RWPE2 (cell line): Measurements from ENCODE around the gene UROC1.

ENCODE experiments used
- ATAC-seq: fragments of 200-7000 bp; cut with Tn5 transposase; 3 replicates; pipeline ENCODE4 v1.9.1; 2021; ENCODE audit warnings: low read depth
- DNase-seq: peaks from one replicate; pipeline ENCODE4 v3.0.0-alpha.2; 2020; ENCODE audit warnings: low spot score
- H3K27ac ChIP-seq: fragments of 450-650 bp; 2 replicates; pipeline ENCODE4 v1.5.1; 2017; ENCODE audit warnings: mild to moderate bottlenecking; ENCODE audit not compliant: poor library complexity, severe bottlenecking
- H3K27me3 ChIP-seq: fragments of 250-450 bp; sonication (Bioruptor Pico); 2 replicates; pipeline ENCODE4 v1.5.1; 2021; ENCODE audit warnings: mild to moderate bottlenecking, moderate library complexity; ENCODE audit not compliant: insufficient read depth, poor library complexity, severe bottlenecking
- H3K36me3 ChIP-seq: fragments of 250-450 bp; sonication (Bioruptor Pico); 2 replicates; pipeline ENCODE4 v1.5.1; 2020; ENCODE audit warnings: low read depth, mild to moderate bottlenecking, moderate library complexity
- H3K4me1 ChIP-seq: fragments of 250-450 bp; sonication (Bioruptor Pico); 2 replicates; pipeline ENCODE4 v1.5.1; 2021; ENCODE audit warnings: mild to moderate bottlenecking, moderate library complexity; ENCODE audit not compliant: insufficient read depth, poor library complexity, severe bottlenecking
- H3K4me3 ChIP-seq: fragments of 250-450 bp; sonication (Bioruptor Pico); 2 replicates; pipeline ENCODE4 v1.5.1; 2021; ENCODE audit warnings: mild to moderate bottlenecking, moderate library complexity; ENCODE audit not compliant: severe bottlenecking
- H3K9me3 ChIP-seq: fragments of 250-450 bp; sonication (Bioruptor Pico); 2 replicates; pipeline ENCODE4 v1.5.1; 2021; ENCODE audit warnings: mild to moderate bottlenecking, moderate library complexity; ENCODE audit not compliant: severe bottlenecking
- TF ChIP-seq, protein P1 (sequence below): fragments of 450-650 bp; IDR thresholded peaks from one replicate; pipeline ENCODE4 v1.5.1; 2017; ENCODE audit warnings: mild to moderate bottlenecking, moderate library complexity; ENCODE audit not compliant: poor library complexity, severe bottlenecking

Gene UROC1

DNA sequence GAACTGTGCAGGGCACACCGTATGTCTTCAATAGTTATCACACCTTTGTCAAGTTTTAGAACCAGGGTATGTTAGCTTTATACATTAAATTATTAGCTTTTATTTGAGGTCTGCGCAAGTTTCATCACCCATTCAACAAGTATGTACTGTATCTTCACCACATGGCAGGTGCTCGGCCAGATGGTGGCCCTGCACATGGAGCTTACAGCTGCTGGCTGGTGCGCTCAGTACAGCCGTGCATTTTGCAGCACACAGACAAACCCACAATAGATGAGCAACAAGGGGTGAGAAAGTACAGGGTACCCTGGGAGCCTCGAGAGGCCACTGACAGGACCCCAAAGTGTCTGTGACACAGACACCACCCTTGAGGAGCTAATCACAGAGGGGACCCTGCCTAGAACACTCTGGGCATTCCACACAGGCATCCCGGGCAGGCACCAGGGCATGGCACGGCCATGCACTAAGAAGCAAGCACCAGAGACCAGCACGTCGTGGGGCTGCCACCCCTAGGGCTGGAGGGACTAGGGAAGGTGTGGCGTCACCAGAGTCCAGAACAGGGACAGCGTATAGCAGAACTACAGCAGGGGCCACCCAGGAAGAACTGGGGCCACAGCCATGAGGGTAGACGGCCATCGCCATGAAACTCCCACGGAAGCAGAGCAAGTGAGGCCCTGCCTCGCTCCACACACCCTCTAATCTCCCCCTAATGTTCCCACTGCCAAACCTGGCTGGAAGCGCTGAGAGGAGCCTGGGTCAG is 69.3 kb downstream of the UROC1 start:
- Histone ChIP-seq H3K27ac (no peak overlapping the region), H3K27me3 (no peaks in the 10 kb centered on the region), H3K9me3 (no peaks in the 10 kb centered on the region), H3K4me1 (no peaks in the 10 kb centered on the region), H3K4me3 (no peak overlapping the region), H3K36me3 (peaks cover 49% of the 10 kb centered on the region)
- ATAC-seq: no peak
- DNase-seq: no peak
- TF ChIP-seq, protein P1, sequence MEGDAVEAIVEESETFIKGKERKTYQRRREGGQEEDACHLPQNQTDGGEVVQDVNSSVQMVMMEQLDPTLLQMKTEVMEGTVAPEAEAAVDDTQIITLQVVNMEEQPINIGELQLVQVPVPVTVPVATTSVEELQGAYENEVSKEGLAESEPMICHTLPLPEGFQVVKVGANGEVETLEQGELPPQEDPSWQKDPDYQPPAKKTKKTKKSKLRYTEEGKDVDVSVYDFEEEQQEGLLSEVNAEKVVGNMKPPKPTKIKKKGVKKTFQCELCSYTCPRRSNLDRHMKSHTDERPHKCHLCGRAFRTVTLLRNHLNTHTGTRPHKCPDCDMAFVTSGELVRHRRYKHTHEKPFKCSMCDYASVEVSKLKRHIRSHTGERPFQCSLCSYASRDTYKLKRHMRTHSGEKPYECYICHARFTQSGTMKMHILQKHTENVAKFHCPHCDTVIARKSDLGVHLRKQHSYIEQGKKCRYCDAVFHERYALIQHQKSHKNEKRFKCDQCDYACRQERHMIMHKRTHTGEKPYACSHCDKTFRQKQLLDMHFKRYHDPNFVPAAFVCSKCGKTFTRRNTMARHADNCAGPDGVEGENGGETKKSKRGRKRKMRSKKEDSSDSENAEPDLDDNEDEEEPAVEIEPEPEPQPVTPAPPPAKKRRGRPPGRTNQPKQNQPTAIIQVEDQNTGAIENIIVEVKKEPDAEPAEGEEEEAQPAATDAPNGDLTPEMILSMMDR: no peak

DNA sequence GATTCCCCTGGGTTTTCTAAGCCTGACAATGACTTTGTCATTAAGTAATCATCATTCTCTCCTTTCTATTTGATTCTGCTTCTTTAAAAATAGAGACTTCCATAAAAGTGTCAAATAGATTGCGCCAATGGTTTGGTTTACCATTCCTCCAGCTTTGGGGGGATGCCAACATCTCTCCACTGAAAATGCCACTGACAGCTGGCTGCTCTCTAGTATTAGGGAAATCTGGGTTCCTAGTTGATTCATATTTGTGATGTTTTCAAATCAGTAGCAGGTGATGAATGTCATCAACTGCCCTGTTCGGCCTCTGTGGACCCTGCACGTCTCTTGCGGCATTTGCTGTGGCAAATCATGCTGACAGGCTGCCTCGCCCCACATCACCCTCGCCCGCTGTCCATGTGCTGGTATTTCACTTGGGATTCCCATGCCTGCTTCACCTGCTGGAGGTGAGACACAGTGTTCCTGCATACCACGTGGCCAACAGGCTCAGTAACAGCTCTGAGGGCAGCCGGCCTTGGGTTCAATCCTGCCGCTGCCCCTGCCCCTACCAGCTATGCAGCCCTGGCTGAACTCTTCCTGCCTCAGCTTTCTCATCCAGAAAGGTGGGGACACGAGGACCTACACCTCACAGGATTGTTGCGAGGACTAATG is 70.0 kb downstream of the UROC1 start:
- Histone ChIP-seq H3K4me3 (no peak overlapping the region), H3K9me3 (no peaks in the 10 kb centered on the region), H3K27me3 (no peaks in the 10 kb centered on the region), H3K27ac (no peak overlapping the region), H3K4me1 (no peaks in the 10 kb centered on the region), H3K36me3 (peaks cover 46% of the 10 kb centered on the region)
- TF ChIP-seq, protein P1: no peak
- DNase-seq (no peak), ATAC-seq (no peak)

DNA sequence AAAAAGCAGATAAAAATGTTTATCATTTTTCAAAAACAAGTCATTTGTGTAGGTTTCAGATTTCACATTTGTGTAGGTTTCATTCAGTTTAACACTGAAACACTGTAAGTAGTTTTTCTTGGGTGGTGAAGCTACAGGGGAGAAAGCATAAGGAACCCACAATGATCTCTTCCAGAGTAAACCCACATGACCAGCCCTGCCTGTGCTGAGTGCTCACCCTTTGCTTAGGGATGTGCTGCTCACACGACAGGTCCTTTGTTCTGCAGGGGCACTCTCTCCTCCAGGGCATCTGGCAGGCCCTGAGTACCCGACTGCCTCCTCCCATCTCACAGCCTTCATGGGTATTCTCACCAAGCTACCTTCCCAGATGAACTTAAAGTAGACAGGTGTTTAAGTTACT is 70.8 kb downstream of the UROC1 start:
- Histone ChIP-seq H3K4me3 (no peak overlapping the region), H3K36me3 (peaks cover 39% of the 10 kb centered on the region), H3K27ac (no peak overlapping the region), H3K9me3 (no peaks in the 10 kb centered on the region), H3K27me3 (no peaks in the 10 kb centered on the region), H3K4me1 (no peaks in the 10 kb centered on the region)
- TF ChIP-seq, protein P1: no peak
- no peak for ATAC-seq
- no peak for DNase-seq

DNA sequence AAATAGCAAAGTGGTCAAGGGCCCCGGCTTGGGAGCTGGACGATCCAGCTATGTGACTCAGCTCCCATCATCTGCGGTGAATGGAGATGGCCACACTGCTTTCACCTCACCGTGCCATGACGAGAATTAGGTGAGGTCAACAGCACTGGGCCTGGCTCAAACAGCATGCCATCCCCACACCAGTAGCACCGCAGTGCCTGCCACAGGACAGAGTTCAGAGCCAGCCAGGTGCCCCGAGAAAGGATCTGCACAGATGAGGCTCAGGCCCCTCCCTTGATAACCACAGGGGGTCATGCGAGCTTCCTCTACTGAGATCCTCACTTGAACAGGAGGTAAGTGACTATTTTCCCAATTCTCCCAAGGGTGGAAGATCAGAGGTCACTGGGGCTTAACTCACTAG is 71.3 kb downstream of the UROC1 start:
- ATAC-seq (no peak), DNase-seq (no peak)
- no peaks in the 10 kb centered on the region for H3K4me1 ChIP-seq
- TF ChIP-seq, protein P1: no peak
- H3K9me3 ChIP-seq: no peaks in the 10 kb centered on the region
- H3K27me3 ChIP-seq: no peaks in the 10 kb centered on the region
- H3K36me3 ChIP-seq: peaks cover 34% of the 10 kb centered on the region
- no peak overlapping the region for H3K4me3 ChIP-seq
- no peak overlapping the region for H3K27ac ChIP-seq

DNA sequence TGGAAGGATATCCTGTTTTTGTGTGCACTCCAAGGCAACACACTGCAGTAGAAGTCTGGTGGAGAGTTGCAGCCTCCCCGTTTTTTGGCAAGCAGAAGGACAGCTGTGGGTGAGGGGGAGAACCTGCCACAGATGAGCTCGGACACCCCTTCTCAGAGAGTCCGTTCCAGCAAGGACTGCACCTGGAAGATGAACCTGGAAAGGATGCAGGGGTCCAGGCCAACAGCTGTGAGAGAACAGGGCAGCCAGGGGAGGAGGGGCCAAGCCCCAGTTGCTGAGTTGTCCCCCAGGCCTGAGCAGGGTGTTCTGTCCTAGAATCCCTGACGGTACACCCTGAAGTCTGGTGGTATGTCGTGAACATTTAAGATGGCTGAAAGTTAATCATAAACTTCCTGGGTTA is 72.1 kb downstream of the UROC1 start:
- DNase-seq: no peak
- H3K27ac ChIP-seq: no peak overlapping the region
- no peak for ATAC-seq
- no peaks in the 10 kb centered on the region for H3K27me3 ChIP-seq
- peaks cover 29% of the 10 kb centered on the region for H3K36me3 ChIP-seq
- TF ChIP-seq, protein P1: no peak
- no peaks in the 10 kb centered on the region for H3K4me1 ChIP-seq
- no peaks in the 10 kb centered on the region for H3K9me3 ChIP-seq
- no peak overlapping the region for H3K4me3 ChIP-seq
